GM23338 (cell line): ENCODE measurements around the gene TTC1. TPM values are rescaled to one million over a fixed set of nuclear protein-coding genes. Genes with fewer than 3 reads are reported as not detected.

Experiments
- ATAC-seq: fragments of 200-7000 bp; cut with Tn5 transposase; 3 replicates; pipeline ENCODE4 v1.9.1; 2020
- DNase-seq: peaks from one replicate; pipeline ENCODE4 v3.0.0-alpha.2; 2015; ENCODE audit warnings: low spot score
- H2AFZ ChIP-seq: fragments of 200-600 bp; sonication (generic); 2 replicates; pipeline ENCODE4 v1.8.0; 2016; ENCODE audit warnings: antibody characterized with exemption, mild to moderate bottlenecking, moderate library complexity
- H3F3A ChIP-seq: fragments of 200-600 bp; sonication (generic); replicated peaks from 2 replicates; pipeline ENCODE4 v1.8.0; 2017; ENCODE audit warnings: antibody characterized with exemption, mixed run types, low read depth
- H3K27ac ChIP-seq: fragments of 200-600 bp; sonication (generic); 2 replicates; pipeline ENCODE4 v1.6.1; 2016; ENCODE audit warnings: low read depth
- H3K27me3 ChIP-seq: fragments of 200-600 bp; sonication (generic); 2 replicates; pipeline ENCODE4 v1.8.0; 2016; ENCODE audit warnings: mild to moderate bottlenecking, mixed run types, moderate library complexity; ENCODE audit not compliant: insufficient read depth
- H3K36me3 ChIP-seq: fragments of 200-600 bp; sonication (generic); 2 replicates; pipeline ENCODE4 v1.8.0; 2016; ENCODE audit warnings: mild to moderate bottlenecking; ENCODE audit not compliant: insufficient read depth
- H3K4me1 ChIP-seq: fragments of 200-600 bp; sonication (generic); 2 replicates; pipeline ENCODE4 v1.8.0; 2016; ENCODE audit warnings: mild to moderate bottlenecking, moderate library complexity; ENCODE audit not compliant: insufficient read depth
- H3K4me2 ChIP-seq: fragments of 200-600 bp; sonication (generic); 2 replicates; pipeline ENCODE4 v1.7.1; 2017; ENCODE audit warnings: mixed run types
- H3K4me3 ChIP-seq: fragments of 200-600 bp; sonication (generic); 2 replicates; pipeline ENCODE4 v1.6.1; 2016; ENCODE audit warnings: mixed run types
- H3K79me2 ChIP-seq: fragments of 200-600 bp; sonication (generic); replicated peaks from 2 replicates; pipeline ENCODE4 v1.8.0; 2017; ENCODE audit warnings: mild to moderate bottlenecking; ENCODE audit not compliant: insufficient read depth
- H3K9me2 ChIP-seq: fragments of 200-600 bp; sonication (generic); 2 replicates; pipeline ENCODE4 v1.8.0; 2017; ENCODE audit not compliant: insufficient read depth
- H4K20me1 ChIP-seq: fragments of 200-600 bp; sonication (generic); replicated peaks from 2 replicates; pipeline ENCODE4 v1.8.0; 2017; ENCODE audit warnings: mild to moderate bottlenecking; ENCODE audit not compliant: insufficient read depth
- H3K27ac Mint-ChIP-seq: 2 replicates; pipeline ENCODE4 v1.8.0; 2020; ENCODE audit warnings: inconsistent platforms, mild to moderate bottlenecking, moderate library complexity, mixed read lengths
- H3K27me3 Mint-ChIP-seq: 3 replicates; pipeline ENCODE4 v1.8.0; 2022; ENCODE audit warnings: low read depth, mild to moderate bottlenecking, moderate library complexity, mixed read lengths, inconsistent platforms; ENCODE audit not compliant: insufficient read depth, poor library complexity
- H3K36me3 Mint-ChIP-seq: 3 replicates; pipeline ENCODE4 v1.8.0; 2021; ENCODE audit warnings: low read depth, mild to moderate bottlenecking, inconsistent platforms, moderate library complexity, mixed read lengths
- H3K4me1 Mint-ChIP-seq: 3 replicates; pipeline ENCODE4 v1.8.0; 2020; ENCODE audit warnings: mild to moderate bottlenecking, inconsistent platforms, mixed read lengths
- H3K4me3 Mint-ChIP-seq: 3 replicates; pipeline ENCODE4 v1.8.0; 2021; ENCODE audit warnings: moderate library complexity, mild to moderate bottlenecking, inconsistent platforms, mixed read lengths
- H3K9me3 Mint-ChIP-seq: 3 replicates; pipeline ENCODE4 v1.8.0; 2020; ENCODE audit warnings: moderate library complexity, mild to moderate bottlenecking, inconsistent platforms, mixed read lengths
- CREB1 ChIP-seq: fragments of 250-450 bp; sonication (Bioruptor Pico); IDR thresholded peaks from 2 replicates; pipeline ENCODE4 v1.5.0; 2020; ENCODE audit warnings: low read depth, mild to moderate bottlenecking, moderate library complexity
- CTCF ChIP-seq, 2 experiments: fragments of 200-600 bp in 1 of 2; sonication (generic) in 1 of 2; conservative IDR thresholded peaks; 2 replicates each; pipeline versions ENCODE4 v1.5.1 to v1.6.1; 2016 to 2017; ENCODE audit warnings: antibody characterized with exemption in 2 of 2, low read depth in 2 of 2, mild to moderate bottlenecking in 2 of 2, moderate library complexity in 1 of 2
- ETS1 ChIP-seq: IDR thresholded peaks from 2 replicates; pipeline ENCODE4 v1.6.1; 2016; ENCODE audit warnings: antibody characterized with exemption
- EZH2 ChIP-seq: fragments of 200-600 bp; sonication (generic); IDR thresholded peaks from one replicate; pipeline ENCODE4 v1.8.0; 2017; ENCODE audit warnings: antibody characterized with exemption, mild to moderate bottlenecking, low read depth; ENCODE audit not compliant: unreplicated experiment
- EZH2phosphoT487 ChIP-seq: fragments of 200-600 bp; sonication (generic); IDR thresholded peaks from one replicate; pipeline ENCODE4 v1.8.1; 2018; ENCODE audit warnings: antibody characterized with exemption; ENCODE audit not compliant: unreplicated experiment
- JUNB ChIP-seq: IDR thresholded peaks from one replicate; pipeline ENCODE4 v1.6.1; 2016; ENCODE audit warnings: antibody characterized with exemption; ENCODE audit not compliant: unreplicated experiment
- NANOG ChIP-seq: IDR thresholded peaks from 2 replicates; pipeline ENCODE4 v1.6.1; 2016; ENCODE audit warnings: antibody characterized with exemption, borderline replicate concordance
- POLR2AphosphoS5 ChIP-seq: IDR thresholded peaks from 2 replicates; pipeline ENCODE4 v1.6.1; 2016; ENCODE audit warnings: antibody characterized with exemption, low read depth
- REST ChIP-seq: IDR thresholded peaks from one replicate; pipeline ENCODE4 v1.6.1; 2018; ENCODE audit warnings: antibody characterized with exemption; ENCODE audit not compliant: unreplicated experiment
- STAT1 ChIP-seq: IDR thresholded peaks from one replicate; pipeline ENCODE4 v1.6.1; 2016; ENCODE audit warnings: antibody characterized with exemption; ENCODE audit not compliant: unreplicated experiment
- ZNF114 ChIP-seq: fragments of 250-450 bp; sonication (Bioruptor Pico); IDR thresholded peaks from 2 replicates; pipeline ENCODE4 v1.5.0; 2020; ENCODE audit warnings: mild to moderate bottlenecking, moderate library complexity
- ZNF331 ChIP-seq: fragments of 250-450 bp; sonication (Bioruptor Pico); IDR thresholded peaks from 2 replicates; pipeline ENCODE4 v1.5.0; 2020; ENCODE audit warnings: low read depth, mild to moderate bottlenecking, moderate library complexity
- polyA plus RNA-seq: library from polyadenylated mRNA; unstranded; fragments of >200 nt; fragmentation: Nextera tagmentation; extraction: Ambion mirVana; gene quantifications from 2 replicates; pipeline ENCODE4 v1.2.1, GENCODE V29; 2016
- total RNA-seq: library from RNA; depleted of rRNA; stranded (reverse); fragments of >200 nt; shearing (Covaris generic); gene quantifications from 2 replicates; pipeline ENCODE4 v1.2.3, GENCODE V29; 2014
- TF ChIP-seq, protein P1 (sequence below): fragments of 250-450 bp; sonication (Bioruptor Pico); IDR thresholded peaks from 2 replicates; pipeline ENCODE4 v1.5.0; 2020; ENCODE audit warnings: mild to moderate bottlenecking, moderate library complexity

TTC1 gene
- total and polyA plus RNA-seq, 2 experiments from 2014 or later, result 48.9 to 131 TPM

DNA sequence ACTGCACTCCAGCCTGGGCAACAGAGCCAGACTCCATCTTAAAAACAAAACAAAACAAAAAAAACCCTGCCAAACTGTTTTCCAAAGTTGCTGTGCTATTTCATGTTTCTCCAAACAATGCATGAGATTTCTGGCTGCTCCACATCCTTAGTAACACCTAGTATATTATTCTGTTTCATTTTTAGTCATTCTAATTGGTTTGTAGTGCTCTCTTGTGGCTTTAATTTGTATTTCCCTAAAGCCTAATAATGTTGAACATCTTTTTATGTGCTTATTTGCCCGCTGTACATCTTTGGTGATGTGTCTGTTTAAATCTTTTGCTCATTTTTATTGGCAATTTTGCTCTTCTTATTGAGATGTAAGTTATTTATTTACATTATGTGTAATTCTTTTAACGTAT is 18.4 kb upstream of the TTC1 start:
- Histone ChIP-seq H2AFZ (no peak overlapping the region), H3K27me3 (peaks cover 24% of the 10 kb centered on the region), H3K9me2 (no peaks in the 10 kb centered on the region), H3K27ac (no peak overlapping the region), H3K4me3 (no peak overlapping the region), H3K79me2 (no peaks in the 10 kb centered on the region), H3F3A (no peaks in the 10 kb centered on the region; the same call in 1 of the 2 replicates), H3K4me2 (no peak overlapping the region), H3K4me1 (no peaks in the 10 kb centered on the region), H4K20me1 (no peaks in the 10 kb centered on the region), H3K36me3 (no peaks in the 10 kb centered on the region)
- H3K27ac Mint-ChIP-seq, result no peak overlapping the region
- no peaks in the 10 kb centered on the region for H3K36me3 Mint-ChIP-seq
- H3K4me3 Mint-ChIP-seq, result no peak overlapping the region
- no peaks in the 10 kb centered on the region for H3K4me1 Mint-ChIP-seq
- DNase-seq (no peak), ATAC-seq (no peak)
- TF ChIP-seq EZH2phosphoT487 (no peak), CREB1 (CRISPR knock-in tag) (no peak), NANOG (no peak), POLR2AphosphoS5 (no peak), STAT1 (no peak), EZH2 (no peak), JUNB (no peak), ZNF114 (no peak), REST (no peak), CTCF (conservative IDR thresholded peaks at IDR 0.05; ENCODE audit: low read depth in 2 of 2) (no peak; a peak in 1 of 4 replicates), ZNF331 (CRISPR knock-in tag) (no peak), ETS1 (no peak)
- TF ChIP-seq, protein P1, sequence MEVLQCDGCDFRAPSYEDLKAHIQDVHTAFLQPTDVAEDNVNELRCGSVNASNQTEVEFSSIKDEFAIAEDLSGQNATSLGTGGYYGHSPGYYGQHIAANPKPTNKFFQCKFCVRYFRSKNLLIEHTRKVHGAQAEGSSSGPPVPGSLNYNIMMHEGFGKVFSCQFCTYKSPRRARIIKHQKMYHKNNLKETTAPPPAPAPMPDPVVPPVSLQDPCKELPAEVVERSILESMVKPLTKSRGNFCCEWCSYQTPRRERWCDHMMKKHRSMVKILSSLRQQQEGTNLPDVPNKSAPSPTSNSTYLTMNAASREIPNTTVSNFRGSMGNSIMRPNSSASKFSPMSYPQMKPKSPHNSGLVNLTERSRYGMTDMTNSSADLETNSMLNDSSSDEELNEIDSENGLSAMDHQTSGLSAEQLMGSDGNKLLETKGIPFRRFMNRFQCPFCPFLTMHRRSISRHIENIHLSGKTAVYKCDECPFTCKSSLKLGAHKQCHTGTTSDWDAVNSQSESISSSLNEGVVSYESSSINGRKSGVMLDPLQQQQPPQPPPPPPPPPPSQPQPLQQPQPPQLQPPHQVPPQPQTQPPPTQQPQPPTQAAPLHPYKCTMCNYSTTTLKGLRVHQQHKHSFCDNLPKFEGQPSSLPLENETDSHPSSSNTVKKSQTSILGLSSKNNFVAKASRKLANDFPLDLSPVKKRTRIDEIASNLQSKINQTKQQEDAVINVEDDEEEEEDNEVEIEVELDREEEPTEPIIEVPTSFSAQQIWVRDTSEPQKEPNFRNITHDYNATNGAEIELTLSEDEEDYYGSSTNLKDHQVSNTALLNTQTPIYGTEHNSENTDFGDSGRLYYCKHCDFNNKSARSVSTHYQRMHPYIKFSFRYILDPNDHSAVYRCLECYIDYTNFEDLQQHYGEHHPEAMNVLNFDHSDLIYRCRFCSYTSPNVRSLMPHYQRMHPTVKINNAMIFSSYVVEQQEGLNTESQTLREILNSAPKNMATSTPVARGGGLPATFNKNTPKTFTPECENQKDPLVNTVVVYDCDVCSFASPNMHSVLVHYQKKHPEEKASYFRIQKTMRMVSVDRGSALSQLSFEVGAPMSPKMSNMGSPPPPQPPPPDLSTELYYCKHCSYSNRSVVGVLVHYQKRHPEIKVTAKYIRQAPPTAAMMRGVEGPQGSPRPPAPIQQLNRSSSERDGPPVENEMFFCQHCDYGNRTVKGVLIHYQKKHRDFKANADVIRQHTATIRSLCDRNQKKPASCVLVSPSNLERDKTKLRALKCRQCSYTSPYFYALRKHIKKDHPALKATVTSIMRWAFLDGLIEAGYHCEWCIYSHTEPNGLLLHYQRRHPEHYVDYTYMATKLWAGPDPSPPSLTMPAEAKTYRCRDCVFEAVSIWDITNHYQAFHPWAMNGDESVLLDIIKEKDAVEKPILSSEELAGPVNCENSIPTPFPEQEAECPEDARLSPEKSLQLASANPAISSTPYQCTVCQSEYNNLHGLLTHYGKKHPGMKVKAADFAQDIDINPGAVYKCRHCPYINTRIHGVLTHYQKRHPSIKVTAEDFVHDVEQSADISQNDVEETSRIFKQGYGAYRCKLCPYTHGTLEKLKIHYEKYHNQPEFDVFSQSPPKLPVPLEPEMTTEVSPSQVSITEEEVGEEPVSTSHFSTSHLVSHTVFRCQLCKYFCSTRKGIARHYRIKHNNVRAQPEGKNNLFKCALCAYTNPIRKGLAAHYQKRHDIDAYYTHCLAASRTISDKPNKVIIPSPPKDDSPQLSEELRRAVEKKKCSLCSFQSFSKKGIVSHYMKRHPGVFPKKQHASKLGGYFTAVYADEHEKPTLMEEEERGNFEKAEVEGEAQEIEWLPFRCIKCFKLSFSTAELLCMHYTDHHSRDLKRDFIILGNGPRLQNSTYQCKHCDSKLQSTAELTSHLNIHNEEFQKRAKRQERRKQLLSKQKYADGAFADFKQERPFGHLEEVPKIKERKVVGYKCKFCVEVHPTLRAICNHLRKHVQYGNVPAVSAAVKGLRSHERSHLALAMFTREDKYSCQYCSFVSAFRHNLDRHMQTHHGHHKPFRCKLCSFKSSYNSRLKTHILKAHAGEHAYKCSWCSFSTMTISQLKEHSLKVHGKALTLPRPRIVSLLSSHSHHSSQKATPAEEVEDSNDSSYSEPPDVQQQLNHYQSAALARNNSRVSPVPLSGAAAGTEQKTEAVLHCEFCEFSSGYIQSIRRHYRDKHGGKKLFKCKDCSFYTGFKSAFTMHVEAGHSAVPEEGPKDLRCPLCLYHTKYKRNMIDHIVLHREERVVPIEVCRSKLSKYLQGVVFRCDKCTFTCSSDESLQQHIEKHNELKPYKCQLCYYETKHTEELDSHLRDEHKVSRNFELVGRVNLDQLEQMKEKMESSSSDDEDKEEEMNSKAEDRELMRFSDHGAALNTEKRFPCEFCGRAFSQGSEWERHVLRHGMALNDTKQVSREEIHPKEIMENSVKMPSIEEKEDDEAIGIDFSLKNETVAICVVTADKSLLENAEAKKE (CRISPR knock-in tag), result no peak
- peaks cover 30% of the 10 kb centered on the region for H3K27me3 Mint-ChIP-seq
- peaks cover 13% of the 10 kb centered on the region; the same call in 2 of the 3 replicates for H3K9me3 Mint-ChIP-seq
